ENCODE measurements around the gene SLC35F4.

DNA sequence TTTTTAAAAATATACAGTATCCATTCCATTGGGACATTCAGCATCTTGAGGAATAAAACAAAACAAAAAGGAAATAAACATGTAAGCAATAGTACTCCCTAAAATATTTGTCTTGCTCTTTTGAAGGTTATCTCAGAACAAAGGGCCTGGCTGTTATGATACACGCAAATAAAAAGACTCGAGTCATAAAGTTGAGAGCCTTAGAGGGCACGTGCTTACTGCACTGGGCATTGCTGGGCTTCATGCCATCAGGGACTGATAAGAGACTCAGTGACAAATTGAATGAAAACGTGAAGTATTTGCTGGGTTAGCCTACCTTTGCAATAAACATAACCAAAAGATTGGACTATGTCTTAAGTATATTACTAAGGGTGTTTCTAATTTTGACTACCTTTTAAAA, 118.9 kb downstream of the SLC35F4 start:
- no peak for TF ChIP-seq ZNF274 (IDR thresholded peaks at IDR 0.05; ENCODE audit: low read depth, low read length)
- TF ChIP-seq YY1 (IDR thresholded peaks at IDR 0.05; ENCODE audit: insufficient read depth, insufficient read length) = no peak
